Measurements from ENCODE around the gene TRPV4. TPM values are rescaled to one million over a fixed set of nuclear protein-coding genes. Genes with fewer than 3 reads are reported as not detected.

Gene TRPV4
- total and polyA plus RNA-seq, 2 experiments from 2014 or later: 0.66 to 1.1 TPM

- no peak for TF ChIP-seq POLR2AphosphoS5 (IDR thresholded peaks at IDR 0.05; ENCODE audit: low read depth)
- TF ChIP-seq ZNF331 (CRISPR knock-in tag; IDR thresholded peaks at IDR 0.05; ENCODE audit: low read depth): no peak
- TF ChIP-seq CTCF (conservative IDR thresholded peaks at IDR 0.05; ENCODE audit: low read depth in 2 of 2): no peak
- no peak for TF ChIP-seq EZH2 (IDR thresholded peaks at IDR 0.05; ENCODE audit: low read depth, unreplicated experiment)
- no peak for TF ChIP-seq ETS1 (IDR thresholded peaks at IDR 0.05)
- no peak for TF ChIP-seq EZH2phosphoT487 (IDR thresholded peaks at IDR 0.05; ENCODE audit: unreplicated experiment)
- TF ChIP-seq JUNB (IDR thresholded peaks at IDR 0.05; ENCODE audit: unreplicated experiment): no peak
- TF ChIP-seq STAT1 (IDR thresholded peaks at IDR 0.05; ENCODE audit: unreplicated experiment): no peak
Observed at GRCh38 chr12:109770861-109771670, 62.1 kb downstream of the TRPV4 start (continued).

- no peak for ATAC-seq
- no peak overlapping the region for H2AFZ ChIP-seq
- no peaks in the 10 kb centered on the region for H3K27me3 ChIP-seq (ENCODE audit: insufficient read depth)
- H3K79me2 ChIP-seq (replicated peaks; ENCODE audit: insufficient read depth): no peaks in the 10 kb centered on the region
- no peaks in the 10 kb centered on the region for H3K36me3 Mint-ChIP-seq (ENCODE audit: low read depth)
- no peak overlapping the region for H3K27ac Mint-ChIP-seq
- H3K9me3 Mint-ChIP-seq: no peaks in the 10 kb centered on the region
- H3K9me2 ChIP-seq (ENCODE audit: insufficient read depth): no peaks in the 10 kb centered on the region
- no peak overlapping the region for H3K4me2 ChIP-seq
- no peak for TF ChIP-seq ZNF114 (CRISPR knock-in tag; IDR thresholded peaks at IDR 0.05)
- TF ChIP-seq CTCF (conservative IDR thresholded peaks at IDR 0.05; ENCODE audit: low read depth in 2 of 2): no peak
- TF ChIP-seq POLR2AphosphoS5 (IDR thresholded peaks at IDR 0.05; ENCODE audit: low read depth): no peak
- no peak for TF ChIP-seq NANOG (IDR thresholded peaks at IDR 0.05; ENCODE audit: borderline replicate concordance)
- TF ChIP-seq ZNF331 (CRISPR knock-in tag; IDR thresholded peaks at IDR 0.05; ENCODE audit: low read depth): no peak
- TF ChIP-seq ETS1 (IDR thresholded peaks at IDR 0.05): no peak
- TF ChIP-seq EZH2phosphoT487 (IDR thresholded peaks at IDR 0.05; ENCODE audit: unreplicated experiment): no peak
- H3K27ac ChIP-seq (ENCODE audit: low read depth): no peak overlapping the region
- DNase-seq (ENCODE audit: low spot score): no peak
- H3K36me3 ChIP-seq (ENCODE audit: insufficient read depth): no peaks in the 10 kb centered on the region
- H3K27me3 Mint-ChIP-seq (ENCODE audit: insufficient read depth, low read depth, poor library complexity): peaks cover 9% of the 10 kb centered on the region
- H3F3A ChIP-seq (replicated peaks; ENCODE audit: low read depth): no peaks in the 10 kb centered on the region
- no peak overlapping the region for H3K4me3 ChIP-seq
- H3K4me1 ChIP-seq (ENCODE audit: insufficient read depth): no peaks in the 10 kb centered on the region
- H4K20me1 ChIP-seq (replicated peaks; ENCODE audit: insufficient read depth): no peaks in the 10 kb centered on the region
- no peak overlapping the region for H3K4me3 Mint-ChIP-seq
- H3K4me1 Mint-ChIP-seq: peaks cover 16% of the 10 kb centered on the region
Observed at GRCh38 chr12:109770104-109770860, 62.9 kb downstream of the TRPV4 start.

Measured in GM23338 (cell line).